ENCODE results near the gene CELA3A. TPM values are rescaled to one million over a fixed set of nuclear protein-coding genes. Genes with fewer than 3 reads are reported as not detected.

The CELA3A gene
- total and polyA plus RNA-seq, 10 of the 15 experiments (the other 5 are each of a cell fraction or from before 2014, with no cell fraction given) = 7.6 TPM; not detected in 9

DNA sequence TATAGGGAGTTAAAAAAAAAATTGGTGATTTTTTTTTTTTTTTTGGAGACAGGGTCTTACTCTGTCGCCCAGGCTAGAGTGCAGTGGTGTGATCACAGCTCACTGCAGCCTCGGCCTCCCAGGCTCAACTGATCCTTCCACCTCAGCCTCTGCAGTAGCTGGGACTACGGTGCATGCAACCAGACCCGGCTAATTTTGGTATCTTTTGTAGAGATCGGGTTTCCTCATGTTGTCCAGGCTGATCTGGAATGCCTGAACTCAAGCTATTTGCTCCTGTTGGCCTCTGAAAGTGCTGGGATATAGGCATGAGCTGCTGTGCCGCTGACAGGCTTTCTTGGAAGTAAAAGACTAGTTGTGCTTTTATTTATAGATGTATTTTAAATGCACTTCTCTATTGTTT, 54.0 kb downstream of the CELA3A start (continued):
- TF ChIP-seq, protein P1, sequence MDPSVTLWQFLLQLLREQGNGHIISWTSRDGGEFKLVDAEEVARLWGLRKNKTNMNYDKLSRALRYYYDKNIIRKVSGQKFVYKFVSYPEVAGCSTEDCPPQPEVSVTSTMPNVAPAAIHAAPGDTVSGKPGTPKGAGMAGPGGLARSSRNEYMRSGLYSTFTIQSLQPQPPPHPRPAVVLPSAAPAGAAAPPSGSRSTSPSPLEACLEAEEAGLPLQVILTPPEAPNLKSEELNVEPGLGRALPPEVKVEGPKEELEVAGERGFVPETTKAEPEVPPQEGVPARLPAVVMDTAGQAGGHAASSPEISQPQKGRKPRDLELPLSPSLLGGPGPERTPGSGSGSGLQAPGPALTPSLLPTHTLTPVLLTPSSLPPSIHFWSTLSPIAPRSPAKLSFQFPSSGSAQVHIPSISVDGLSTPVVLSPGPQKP (IDR thresholded peaks at IDR 0.05; ENCODE audit: low read depth, low read length) = no peak
- no peak for TF ChIP-seq FOXK2 (IDR thresholded peaks at IDR 0.05)
- no peak for TF ChIP-seq IKZF1 (conservative IDR thresholded peaks at IDR 0.05)
- TF ChIP-seq ZNF274 (IDR thresholded peaks at IDR 0.05; ENCODE audit: insufficient read depth, insufficient read length) = no peak
- TF ChIP-seq, protein P2, sequence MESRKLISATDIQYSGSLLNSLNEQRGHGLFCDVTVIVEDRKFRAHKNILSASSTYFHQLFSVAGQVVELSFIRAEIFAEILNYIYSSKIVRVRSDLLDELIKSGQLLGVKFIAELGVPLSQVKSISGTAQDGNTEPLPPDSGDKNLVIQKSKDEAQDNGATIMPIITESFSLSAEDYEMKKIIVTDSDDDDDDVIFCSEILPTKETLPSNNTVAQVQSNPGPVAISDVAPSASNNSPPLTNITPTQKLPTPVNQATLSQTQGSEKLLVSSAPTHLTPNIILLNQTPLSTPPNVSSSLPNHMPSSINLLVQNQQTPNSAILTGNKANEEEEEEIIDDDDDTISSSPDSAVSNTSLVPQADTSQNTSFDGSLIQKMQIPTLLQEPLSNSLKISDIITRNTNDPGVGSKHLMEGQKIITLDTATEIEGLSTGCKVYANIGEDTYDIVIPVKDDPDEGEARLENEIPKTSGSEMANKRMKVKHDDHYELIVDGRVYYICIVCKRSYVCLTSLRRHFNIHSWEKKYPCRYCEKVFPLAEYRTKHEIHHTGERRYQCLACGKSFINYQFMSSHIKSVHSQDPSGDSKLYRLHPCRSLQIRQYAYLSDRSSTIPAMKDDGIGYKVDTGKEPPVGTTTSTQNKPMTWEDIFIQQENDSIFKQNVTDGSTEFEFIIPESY (IDR thresholded peaks at IDR 0.05) = no peak
- TF ChIP-seq ATF7 (IDR thresholded peaks at IDR 0.05; ENCODE audit: low read depth) = no peak

- Histone ChIP-seq H3K9me3 (replicated peaks; ENCODE audit: control insufficient read depth, insufficient read depth, low read length) (no peaks in the 10 kb centered on the region), H4K20me1 (ENCODE audit: control insufficient read depth, insufficient read depth) (peaks cover 12% of the 10 kb centered on the region; the same call in 1 of the 2 replicates), H3K4me2 (ENCODE audit: control insufficient read depth, insufficient read depth) (peak overlapping the region; percentile 57), H3K27me3 (replicated peaks in 1 of 2; ENCODE audit: control insufficient read depth in 2 of 2, insufficient read depth in 2 of 2, low read length in 1 of 2) (no peaks in the 10 kb centered on the region), H3K4me1 (ENCODE audit: control insufficient read depth, insufficient read depth, low read length) (peaks cover 4% of the 10 kb centered on the region), H3K9ac (ENCODE audit: control insufficient read depth, insufficient read depth, low read length) (no peak overlapping the region), H2AFZ (ENCODE audit: control insufficient read depth, low read depth, low read length) (no peak overlapping the region), H3K36me3 (ENCODE audit: control insufficient read depth in 2 of 2, insufficient read depth in 2 of 2, low read length in 1 of 2) (peaks cover 0 to 10% of the 10 kb centered on the region in 2 experiments; a peak in 2 of 4 replicates), H3K27ac (ENCODE audit: control insufficient read depth, insufficient read depth) (no peak overlapping the region), H3K4me3 (peak overlapping the region; percentile 41), H3K79me2 (ENCODE audit: control insufficient read depth, insufficient read depth, low read length) (peaks cover 82% of the 10 kb centered on the region)
- ChIA-PET RAD21 (ENCODE audit: unreplicated experiment) (interaction anchor here (0.7 to 4.6 kb wide), 2 partner anchors 31 to 1469 kb away, joined by 3 to 54 read pairs; no protein-coding TSS in a partner anchor), POLR2A (interaction anchor here (0.6 to 21.4 kb wide), 5 partner anchors 9 to 279 kb away, joined by 3 to 325 read pairs (median 6); no protein-coding TSS in a partner anchor), SMC1A (ENCODE audit: uncharacterized antibody, unreplicated experiment) (interaction anchor here (0.6 to 11.2 kb wide), 2 partner anchors 23 to 33 kb away, joined by 6 to 100 read pairs; no protein-coding TSS in a partner anchor), CTCF (interaction anchor here (1.2 to 12.9 kb wide), 3 partner anchors 10 to 33 kb away, joined by 3 to 107 read pairs (median 3); no protein-coding TSS in a partner anchor)
- TF ChIP-seq NR2C2 (IDR thresholded peaks at IDR 0.05; ENCODE audit: borderline replicate concordance, control insufficient read depth, insufficient read length, low read depth) = no peak
- intact Hi-C loops (cut with micrococcal nuclease; ENCODE audit: unreplicated experiment) (no loop called here), in situ Hi-C loops (cut with MboI) (no loop called here)
- DNase-seq (ENCODE audit: low read depth, low spot score) (no peak), ATAC-seq (no peak), FAIRE-seq (no peak)
- WGBS (ENCODE audit: insufficient coverage, insufficient replicate concordance, low lambda C conversion rate, missing lambda C conversion rate) = 4% methylated on average over 1 of the region's 1 CpG
- no TSS peak for BruUV-seq (replicated peaks)
Measured at GRCh38 chr1:22056043-22056442, 54.6 kb downstream of the CELA3A start.

Data from GM12878 (cell line).